Measurements from ENCODE around the gene KCNQ2. TPM values are rescaled to one million over a fixed set of nuclear protein-coding genes. Genes with fewer than 3 reads are reported as not detected.

Gene KCNQ2
- total RNA-seq, 1 experiment from 2014 or later, result 86.5 TPM

GRCh38 chr20:63501818-63502670 is 29.6 kb upstream of the KCNQ2 start:
- H4K20me1 ChIP-seq (ENCODE audit: insufficient read depth), result no peaks in the 10 kb centered on the region
- BruUV-seq (replicated peaks), result no TSS peak
- H3K27me3 ChIP-seq (ENCODE audit: insufficient read depth, low read length), result no peaks in the 10 kb centered on the region
- CTCF ChIA-PET, result interaction anchor here (1.3 kb wide), 1 partner anchor 18 kb away, joined by 4 read pairs; the partner anchor contains the start of gene PPDPF
- no peak overlapping the region for H3K4me3 ChIP-seq (replicated peaks in 1 of 2; ENCODE audit: low read depth in 1 of 2, low read length in 2 of 2)
- peak overlapping the region; percentile 66 for H3K4me2 ChIP-seq (ENCODE audit: low read length)
- H2AFZ ChIP-seq (ENCODE audit: low read depth, low read length, poor library complexity, severe bottlenecking), result peak overlapping the region; percentile 35
- TF ChIP-seq POLR2AphosphoS5 (IDR thresholded peaks at IDR 0.05; ENCODE audit: low read depth, low read length), result peak; percentile 21; the same call in 1 of the 2 replicates
- no peak for TF ChIP-seq ELF1 (IDR thresholded peaks at IDR 0.05; ENCODE audit: borderline replicate concordance, low read depth)
- RAD21 ChIA-PET (ENCODE audit: low non-redundant PET in 1 of 2, low total read pairs in 2 of 2, uncharacterized antibody in 2 of 2, unreplicated experiment in 2 of 2), result no interaction called here
- peaks cover 17 to 34% of the 10 kb centered on the region in 2 experiments for H3K4me1 ChIP-seq (ENCODE audit: control insufficient read depth in 1 of 2, insufficient read depth in 2 of 2, low read length in 2 of 2)
- H3K36me3 ChIP-seq (ENCODE audit: control insufficient read depth in 1 of 2, insufficient read depth in 2 of 2, low read length in 2 of 2), result peaks cover 0 to under 1% of the 10 kb centered on the region in 2 experiments; a peak in 1 of 4 replicates
- peak; percentile 41 for ATAC-seq
- H3K79me2 ChIP-seq (ENCODE audit: insufficient read depth, low read length), result peaks cover 16% of the 10 kb centered on the region
- no peaks in the 10 kb centered on the region; a peak in 1 of 4 replicates for H3K9me3 ChIP-seq (ENCODE audit: control insufficient read depth in 1 of 2, insufficient read depth in 1 of 2, low read depth in 1 of 2, low read length in 2 of 2)
- H3K27ac ChIP-seq (ENCODE audit: low read depth, low read length), result peak overlapping the region; percentile 20; the same call in 1 of the 2 replicates
- H3K9me2 ChIP-seq (ENCODE audit: insufficient read depth), result no peaks in the 10 kb centered on the region
- POLR2A ChIA-PET, result interaction anchor here (0.6 kb wide), 1 partner anchor 33 kb away, joined by 5 read pairs; no protein-coding TSS in a partner anchor
- intact Hi-C loops (cut with micrococcal nuclease), result no loop called here
- H3K9ac ChIP-seq (ENCODE audit: low read length), result peak overlapping the region; percentile 7; the same call in 1 of the 2 replicates
- DNase-seq (ENCODE audit: low read depth, low spot score), result no peak

GRCh38 chr20:63500902-63501817 is 28.7 kb upstream of the KCNQ2 start:
- RAD21 ChIA-PET (ENCODE audit: low non-redundant PET in 1 of 2, low total read pairs in 2 of 2, uncharacterized antibody in 2 of 2, unreplicated experiment in 2 of 2), result no interaction called here
- Histone ChIP-seq H3K9ac (ENCODE audit: low read length) (no peak overlapping the region), H3K36me3 (ENCODE audit: control insufficient read depth in 1 of 2, insufficient read depth in 2 of 2, low read length in 2 of 2) (peaks cover 0 to 9% of the 10 kb centered on the region in 2 experiments; a peak in 1 of 4 replicates), H3K4me3 (replicated peaks in 1 of 2; ENCODE audit: low read depth in 1 of 2, low read length in 2 of 2) (no peak overlapping the region), H3K4me2 (ENCODE audit: low read length) (peak overlapping the region; percentile 66), H3K9me3 (ENCODE audit: control insufficient read depth in 1 of 2, insufficient read depth in 1 of 2, low read depth in 1 of 2, low read length in 2 of 2) (no peaks in the 10 kb centered on the region; a peak in 1 of 4 replicates), H3K9me2 (ENCODE audit: insufficient read depth) (no peaks in the 10 kb centered on the region), H4K20me1 (ENCODE audit: insufficient read depth) (no peaks in the 10 kb centered on the region), H3K79me2 (ENCODE audit: insufficient read depth, low read length) (peaks cover 24% of the 10 kb centered on the region), H2AFZ (ENCODE audit: low read depth, low read length, poor library complexity, severe bottlenecking) (no peak overlapping the region), H3K4me1 (ENCODE audit: control insufficient read depth in 1 of 2, insufficient read depth in 2 of 2, low read length in 2 of 2) (peaks cover 23 to 43% of the 10 kb centered on the region in 2 experiments), H3K27ac (ENCODE audit: low read depth, low read length) (peak overlapping the region; percentile 15; the same call in 1 of the 2 replicates), H3K27me3 (ENCODE audit: insufficient read depth, low read length) (no peaks in the 10 kb centered on the region)
- ATAC-seq (no peak), DNase-seq (ENCODE audit: low read depth, low spot score) (no peak)
- POLR2A ChIA-PET, result no interaction called here
- BruUV-seq (replicated peaks), result no TSS peak
- intact Hi-C loops (cut with micrococcal nuclease), result no loop called here
- CTCF ChIA-PET, result interaction anchor here (1.3 kb wide), 1 partner anchor 19 kb away, joined by 4 read pairs; the partner anchor contains the start of gene PPDPF
- no peak for TF ChIP-seq SP1 (IDR thresholded peaks at IDR 0.05; ENCODE audit: low read depth)
- no peak for TF ChIP-seq SIN3A (IDR thresholded peaks at IDR 0.05; ENCODE audit: low read depth)
- no peak for TF ChIP-seq ZBTB33 (IDR thresholded peaks at IDR 0.05; ENCODE audit: extremely low read depth, insufficient replicate concordance, low read length)
- TF ChIP-seq CBX3 (IDR thresholded peaks at IDR 0.05; ENCODE audit: low read depth), result no peak
- TF ChIP-seq FOSL1 (IDR thresholded peaks at IDR 0.05; ENCODE audit: low read depth), result no peak
- no peak for TF ChIP-seq RAD21 (IDR thresholded peaks at IDR 0.05; ENCODE audit: low read depth)
- TF ChIP-seq POLR2AphosphoS5 (IDR thresholded peaks at IDR 0.05; ENCODE audit: low read depth, low read length), result no peak
- no peak for TF ChIP-seq ZNF274 (IDR thresholded peaks at IDR 0.05; ENCODE audit: low read depth, low read length)
- TF ChIP-seq YY1 (IDR thresholded peaks at IDR 0.05; ENCODE audit: extremely low read depth, insufficient replicate concordance, low read depth, low read length), result no peak
- TF ChIP-seq TCF7L2 (IDR thresholded peaks at IDR 0.05; ENCODE audit: borderline replicate concordance, extremely low read depth, insufficient read depth, insufficient read length), result no peak

Measured in HCT116 (cell line).